HG02852 (cell line): Measurements from ENCODE around the gene TMEM183A.
"Not testable (repeated sequence)": the region's sequence is repeated elsewhere in the genome, so short reads cannot be mapped to it uniquely, and the experiment has no call there.

Source experiments
- ATAC-seq: cut with Tn5 transposase; IDR thresholded peaks from one replicate; pipeline ENCODE4 v1.9.1; 2021; ENCODE audit warnings: mild to moderate bottlenecking, moderate library complexity; ENCODE audit not compliant: unreplicated experiment

The TMEM183A gene

GRCh38 chr1:203006948-203007871 lies at the start of gene TMEM183A:
TMEM183A (plus strand) TSS chr1:203007374; CDS start chr1:203007466, 92 bp downstream.
- ATAC-seq = peak; percentile 89

GRCh38 chr1:202957733-202958543 lies 49.2 kb upstream of the TMEM183A start, which contains the start of gene ADIPOR1:
ADIPOR1 (minus strand) TSS chr1:202958312; CDS start chr1:202951070, 7,242 bp downstream.
- ATAC-seq = peak; percentile 98

GRCh38 chr1:202958544-202959275 lies 48.5 kb upstream of the TMEM183A start:
- no peak for ATAC-seq

GRCh38 chr1:202959276-202959620 lies 47.9 kb upstream of the TMEM183A start:
- no peak for ATAC-seq

GRCh38 chr1:202961220-202961880 lies 45.8 kb upstream of the TMEM183A start:
- no peak for ATAC-seq

GRCh38 chr1:202964791-202965410 lies 42.3 kb upstream of the TMEM183A start:
- no peak for ATAC-seq

- ATAC-seq = no peak
Measured at GRCh38 chr1:202965422-202965821, 41.8 kb upstream of the TMEM183A start.

- no peak for ATAC-seq
Measured at GRCh38 chr1:202966006-202966898, 40.9 kb upstream of the TMEM183A start.

GRCh38 chr1:202967684-202968281 lies 39.4 kb upstream of the TMEM183A start:
- peak; percentile 14 for ATAC-seq

- no peak for ATAC-seq
Measured at GRCh38 chr1:202968351-202968750, 38.8 kb upstream of the TMEM183A start.

GRCh38 chr1:202968895-202969295 lies 38.3 kb upstream of the TMEM183A start:
- peak; percentile 49 for ATAC-seq

GRCh38 chr1:202972046-202972445 lies 35.1 kb upstream of the TMEM183A start:
- ATAC-seq = no peak

- ATAC-seq = no peak
Measured at GRCh38 chr1:202974856-202975255, 32.3 kb upstream of the TMEM183A start.

- no peak for ATAC-seq
Measured at GRCh38 chr1:202976633-202977032, 30.5 kb upstream of the TMEM183A start.

GRCh38 chr1:202979459-202979858 lies 27.7 kb upstream of the TMEM183A start:
- no peak for ATAC-seq

- no peak for ATAC-seq
Measured at GRCh38 chr1:202981939-202982338, 25.2 kb upstream of the TMEM183A start.

GRCh38 chr1:202982715-202983430 lies 24.3 kb upstream of the TMEM183A start:
- ATAC-seq = no peak

- ATAC-seq = not testable (repeated sequence)
Measured at GRCh38 chr1:202986120-202986519, 21.1 kb upstream of the TMEM183A start.
